BLaER1 (cell line): ENCODE results near the gene MS4A1.

Experiments used
- H3K27ac ChIP-seq: shearing (Covaris generic); formaldehyde crosslinking; 2 replicates; pipeline ENCODE4 v1.8.1; 2022
- H3K27me3 ChIP-seq: shearing (Covaris generic); formaldehyde crosslinking; 2 replicates; pipeline ENCODE4 v1.8.1; 2022
- H3K36me3 ChIP-seq: shearing (Covaris generic); formaldehyde crosslinking; 2 replicates; pipeline ENCODE4 v1.8.1; 2022
- H3K4me1 ChIP-seq: shearing (Covaris generic); formaldehyde crosslinking; 2 replicates; pipeline ENCODE4 v1.8.1; 2022
- H3K4me2 ChIP-seq: shearing (Covaris generic); formaldehyde crosslinking; 2 replicates; pipeline ENCODE4 v1.8.1; 2022
- H3K4me3 ChIP-seq: shearing (Covaris generic); formaldehyde crosslinking; 2 replicates; pipeline ENCODE4 v1.8.1; 2022
- H3K9ac ChIP-seq: shearing (Covaris generic); formaldehyde crosslinking; 2 replicates; pipeline ENCODE4 v1.8.1; 2022
- H3K9me3 ChIP-seq: shearing (Covaris generic); formaldehyde crosslinking; 2 replicates; pipeline ENCODE4 v1.8.1; 2022
- H4K20me1 ChIP-seq: shearing (Covaris generic); formaldehyde crosslinking; 2 replicates; pipeline ENCODE4 v1.8.1; 2022
- Cebpa-rat ChIP-seq: shearing (Covaris generic); IDR thresholded peaks from 2 replicates; pipeline ENCODE4 v1.8.1; 2022

The MS4A1 gene

GRCh38 chr11:60515144-60515855 is 59.7 kb downstream of the MS4A1 start, which contains the start of gene MS4A13:
Gene MS4A13 (plus strand): TSS chr11:60515392. CDS start chr11:60518084, 2,692 bp downstream.
- Histone ChIP-seq H3K4me1 (peaks cover 25% of the 10 kb centered on the region), H3K9ac (no peak within 1 kb of the TSS), H3K4me3 (no peak within 1 kb of the TSS), H3K27me3 (no peaks in the 10 kb centered on the region), H3K27ac (no peak within 1 kb of the TSS), H3K4me2 (no peak within 1 kb of the TSS), H3K9me3 (peaks cover 12% of the 10 kb centered on the region), H3K36me3 (no peaks in the 10 kb centered on the region), H4K20me1 (no peaks in the 10 kb centered on the region)
- no peak for TF ChIP-seq Cebpa-rat
